Measurements from ENCODE around the gene RNASE3.
"Not testable (repeated sequence)": the region's sequence is repeated elsewhere in the genome, so short reads cannot be mapped to it uniquely, and the experiment has no call there.

The RNASE3 gene

GRCh38 chr14:20919038-20919756 lies 28.0 kb downstream of the RNASE3 start:
- DNase-seq (ENCODE audit: low spot score), result not testable (repeated sequence)

- not testable (repeated sequence) for DNase-seq (ENCODE audit: low spot score)
These were observed 32.6 kb downstream of the RNASE3 start for GRCh38 chr14:20923766-20924297.

GRCh38 chr14:20934148-20934762 lies 43.1 kb downstream of the RNASE3 start:
- DNase-seq (ENCODE audit: low spot score), result no peak

- DNase-seq (ENCODE audit: low spot score), result no peak
These were observed 44.3 kb downstream of the RNASE3 start for GRCh38 chr14:20935303-20935984.
